HL-60 (cell line): Measurements from ENCODE around the gene SNAI3.

Source experiments
- DNase-seq, 2 experiments: peaks; one replicate each; pipeline ENCODE4 v3.0.0-alpha.2; 2010 to 2020; ENCODE audit warnings: low read depth in 1 of 2, low spot score in 1 of 2
- H3K27ac ChIP-seq: fragments of 250-450 bp; sonication (Bioruptor Pico); replicated peaks from 2 replicates; pipeline ENCODE4 v1.5.1; 2020; ENCODE audit warnings: mild to moderate bottlenecking, moderate library complexity
- H3K27me3 ChIP-seq: fragments of 250-450 bp; sonication (Bioruptor Pico); 2 replicates; pipeline ENCODE4 v1.5.1; 2021; ENCODE audit warnings: mild to moderate bottlenecking, moderate library complexity; ENCODE audit not compliant: insufficient read depth, poor library complexity, severe bottlenecking
- H3K4me3 ChIP-seq: replicated peaks from 2 replicates; pipeline ENCODE4 v1.5.1; 2011; ENCODE audit warnings: mild to moderate bottlenecking, control low read depth, low read length; ENCODE audit not compliant: insufficient read depth
- GABPA ChIP-seq: IDR thresholded peaks from 2 replicates; pipeline ENCODE4 v1.6.1; 2012; ENCODE audit warnings: low read depth
- POLR2AphosphoS5 ChIP-seq: IDR thresholded peaks from 2 replicates; pipeline ENCODE4 v1.6.1; 2012; ENCODE audit warnings: low read depth
- SPI1 ChIP-seq: IDR thresholded peaks from 2 replicates; pipeline ENCODE4 v1.6.1; 2012; ENCODE audit warnings: low read depth, mild to moderate bottlenecking, borderline replicate concordance
- TF ChIP-seq, protein P1 (sequence below): IDR thresholded peaks from 2 replicates; pipeline ENCODE4 v1.6.1; 2012; ENCODE audit warnings: low read depth; ENCODE audit not compliant: insufficient replicate concordance
- TF ChIP-seq, protein P2 (sequence below): IDR thresholded peaks from one replicate; pipeline ENCODE4 v1.5.1; 2011; ENCODE audit warnings: low read length, control low read depth, inconsistent platforms; ENCODE audit not compliant: insufficient read depth

Gene SNAI3

GRCh38 chr16:88653596-88654362 lies 32.5 kb downstream of the SNAI3 start:
- no peaks in the 10 kb centered on the region for H3K27me3 ChIP-seq
- no peak overlapping the region for H3K27ac ChIP-seq
- DNase-seq = no peak
- H3K4me3 ChIP-seq = no peak overlapping the region
- TF ChIP-seq GABPA (no peak), POLR2AphosphoS5 (no peak), SPI1 (no peak)
- TF ChIP-seq, protein P1, sequence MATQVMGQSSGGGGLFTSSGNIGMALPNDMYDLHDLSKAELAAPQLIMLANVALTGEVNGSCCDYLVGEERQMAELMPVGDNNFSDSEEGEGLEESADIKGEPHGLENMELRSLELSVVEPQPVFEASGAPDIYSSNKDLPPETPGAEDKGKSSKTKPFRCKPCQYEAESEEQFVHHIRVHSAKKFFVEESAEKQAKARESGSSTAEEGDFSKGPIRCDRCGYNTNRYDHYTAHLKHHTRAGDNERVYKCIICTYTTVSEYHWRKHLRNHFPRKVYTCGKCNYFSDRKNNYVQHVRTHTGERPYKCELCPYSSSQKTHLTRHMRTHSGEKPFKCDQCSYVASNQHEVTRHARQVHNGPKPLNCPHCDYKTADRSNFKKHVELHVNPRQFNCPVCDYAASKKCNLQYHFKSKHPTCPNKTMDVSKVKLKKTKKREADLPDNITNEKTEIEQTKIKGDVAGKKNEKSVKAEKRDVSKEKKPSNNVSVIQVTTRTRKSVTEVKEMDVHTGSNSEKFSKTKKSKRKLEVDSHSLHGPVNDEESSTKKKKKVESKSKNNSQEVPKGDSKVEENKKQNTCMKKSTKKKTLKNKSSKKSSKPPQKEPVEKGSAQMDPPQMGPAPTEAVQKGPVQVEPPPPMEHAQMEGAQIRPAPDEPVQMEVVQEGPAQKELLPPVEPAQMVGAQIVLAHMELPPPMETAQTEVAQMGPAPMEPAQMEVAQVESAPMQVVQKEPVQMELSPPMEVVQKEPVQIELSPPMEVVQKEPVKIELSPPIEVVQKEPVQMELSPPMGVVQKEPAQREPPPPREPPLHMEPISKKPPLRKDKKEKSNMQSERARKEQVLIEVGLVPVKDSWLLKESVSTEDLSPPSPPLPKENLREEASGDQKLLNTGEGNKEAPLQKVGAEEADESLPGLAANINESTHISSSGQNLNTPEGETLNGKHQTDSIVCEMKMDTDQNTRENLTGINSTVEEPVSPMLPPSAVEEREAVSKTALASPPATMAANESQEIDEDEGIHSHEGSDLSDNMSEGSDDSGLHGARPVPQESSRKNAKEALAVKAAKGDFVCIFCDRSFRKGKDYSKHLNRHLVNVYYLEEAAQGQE = no peak
- TF ChIP-seq, protein P2, sequence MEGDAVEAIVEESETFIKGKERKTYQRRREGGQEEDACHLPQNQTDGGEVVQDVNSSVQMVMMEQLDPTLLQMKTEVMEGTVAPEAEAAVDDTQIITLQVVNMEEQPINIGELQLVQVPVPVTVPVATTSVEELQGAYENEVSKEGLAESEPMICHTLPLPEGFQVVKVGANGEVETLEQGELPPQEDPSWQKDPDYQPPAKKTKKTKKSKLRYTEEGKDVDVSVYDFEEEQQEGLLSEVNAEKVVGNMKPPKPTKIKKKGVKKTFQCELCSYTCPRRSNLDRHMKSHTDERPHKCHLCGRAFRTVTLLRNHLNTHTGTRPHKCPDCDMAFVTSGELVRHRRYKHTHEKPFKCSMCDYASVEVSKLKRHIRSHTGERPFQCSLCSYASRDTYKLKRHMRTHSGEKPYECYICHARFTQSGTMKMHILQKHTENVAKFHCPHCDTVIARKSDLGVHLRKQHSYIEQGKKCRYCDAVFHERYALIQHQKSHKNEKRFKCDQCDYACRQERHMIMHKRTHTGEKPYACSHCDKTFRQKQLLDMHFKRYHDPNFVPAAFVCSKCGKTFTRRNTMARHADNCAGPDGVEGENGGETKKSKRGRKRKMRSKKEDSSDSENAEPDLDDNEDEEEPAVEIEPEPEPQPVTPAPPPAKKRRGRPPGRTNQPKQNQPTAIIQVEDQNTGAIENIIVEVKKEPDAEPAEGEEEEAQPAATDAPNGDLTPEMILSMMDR = no peak

DNA sequence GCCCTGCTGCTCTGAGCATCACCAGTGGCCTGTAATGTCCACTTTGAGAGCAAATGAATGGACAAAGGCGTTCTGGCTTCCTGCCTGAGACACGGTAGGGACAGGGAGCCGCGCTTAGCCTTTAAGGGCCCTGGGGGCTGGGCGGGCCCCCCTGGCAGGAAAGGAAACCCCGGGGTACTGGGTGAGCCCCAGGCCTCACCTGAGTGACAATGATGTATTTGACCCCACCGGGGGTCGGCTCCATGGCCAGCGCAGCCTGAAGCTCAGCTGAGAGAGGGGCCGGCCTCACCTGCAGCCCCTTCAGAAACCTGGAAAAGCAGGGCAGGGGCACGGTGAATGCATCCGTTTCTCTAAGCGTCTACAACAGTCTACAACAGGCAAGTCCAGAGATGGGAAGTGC lies 33.2 kb downstream of the SNAI3 start:
- Histone ChIP-seq H3K27ac (no peak overlapping the region), H3K27me3 (no peaks in the 10 kb centered on the region), H3K4me3 (no peak overlapping the region)
- no peak for TF ChIP-seq GABPA
- no peak for TF ChIP-seq SPI1
- TF ChIP-seq, protein P2 = no peak
- DNase-seq = no peak

DNA sequence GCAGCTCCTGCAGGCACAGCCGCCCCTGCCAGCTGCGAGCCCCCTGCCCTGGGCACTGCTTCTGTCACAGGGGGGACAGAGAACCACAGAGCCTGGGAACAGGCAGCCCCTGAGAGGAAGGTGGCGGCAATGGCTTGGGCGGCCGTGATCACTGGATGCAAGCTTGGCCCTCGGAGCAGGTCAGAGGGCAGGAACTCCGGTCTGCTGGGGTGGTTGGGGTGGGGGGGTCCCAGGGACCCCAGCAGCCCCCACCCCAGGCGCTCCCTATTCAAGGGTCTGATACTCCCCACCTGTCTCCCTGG lies 33.6 kb downstream of the SNAI3 start:
- Histone ChIP-seq H3K27me3 (no peaks in the 10 kb centered on the region), H3K27ac (no peak overlapping the region), H3K4me3 (no peak overlapping the region)
- TF ChIP-seq POLR2AphosphoS5 (no peak), SPI1 (no peak), GABPA (no peak)
- TF ChIP-seq, protein P2 = no peak
- TF ChIP-seq, protein P1 = no peak
- DNase-seq = no peak
